HEK293 (cell line): Measurements from ENCODE around the gene BBX.

Experiments used
- CTCF ChIA-PET: fragments of 350-600 bp; formaldehyde crosslinking; extraction: SDS; loops from one replicate; lab custom pipeline; 2021; ENCODE audit warnings: antibody characterized with exemption; lab: Yijun Ruan, JAX
- POLR2A ChIA-PET: fragments of 300-600 bp; formaldehyde crosslinking; extraction: SDS; loops from one replicate; lab custom pipeline; 2020; ENCODE audit warnings: antibody characterized with exemption, inconsistent platforms; lab: Yijun Ruan, JAX
- H3K27ac ChIP-seq: fragments of 200-500 bp; sonication (Bioruptor generic); 2 replicates; pipeline ENCODE4 v1.5.1; 2014; ENCODE audit warnings: low read depth, low read length, control low read depth, inconsistent platforms; ENCODE audit errors: extremely low read depth
- H3K36me3 ChIP-seq, 2 experiments: fragments of 200-500 bp in 1 of 2; sonication (Bioruptor generic) in 1 of 2; 1 replicate in 1 of 2; 2 replicates in 1 of 2; pipeline ENCODE4 v1.5.1; 2014 to 2017; ENCODE audit warnings: inconsistent platforms in 2 of 2, low read length in 2 of 2; ENCODE audit not compliant: control insufficient read depth in 2 of 2, insufficient read depth in 1 of 2
- H3K4me1 ChIP-seq: fragments of 200-500 bp; sonication (Bioruptor generic); 2 replicates; pipeline ENCODE4 v1.5.1; 2014; ENCODE audit warnings: mild to moderate bottlenecking, low read length, inconsistent platforms; ENCODE audit not compliant: control insufficient read depth, insufficient read depth
- H3K4me3 ChIP-seq: 2 replicates; pipeline ENCODE4 v1.5.1; 2011; ENCODE audit warnings: low read depth, mild to moderate bottlenecking, control low read depth, low read length, moderate library complexity
- H3K9me3 ChIP-seq: fragments of 200-500 bp; sonication (Bioruptor generic); 2 replicates; pipeline ENCODE4 v1.5.1; 2014; ENCODE audit warnings: low read depth, low read length, inconsistent platforms; ENCODE audit not compliant: control insufficient read depth, insufficient read depth
- GLIS1 ChIP-seq: fragments of 450-650 bp; formaldehyde crosslinking; IDR thresholded peaks from 2 replicates; pipeline ENCODE4 v1.5.1; 2016; ENCODE audit warnings: missing biosample characterization, missing genetic modification characterization
- IKZF3 ChIP-seq: fragments of 450-650 bp; IDR thresholded peaks from 2 replicates; pipeline ENCODE4 v1.5.0; 2018; ENCODE audit warnings: missing biosample characterization, mild to moderate bottlenecking, missing genetic modification characterization, moderate library complexity
- RBAK ChIP-seq: fragments of 450-650 bp; formaldehyde crosslinking; IDR thresholded peaks from 2 replicates; pipeline ENCODE4 v1.5.1; 2016; ENCODE audit warnings: missing biosample characterization, missing genetic modification characterization
- REPIN1 ChIP-seq: fragments of 450-650 bp; formaldehyde crosslinking; IDR thresholded peaks from 2 replicates; pipeline ENCODE4 v1.5.1; 2017; ENCODE audit warnings: missing biosample characterization, missing genetic modification characterization, low read depth
- SCRT2 ChIP-seq: fragments of 450-650 bp; formaldehyde crosslinking; IDR thresholded peaks from 2 replicates; pipeline ENCODE4 v1.5.1; 2016; ENCODE audit warnings: missing biosample characterization, missing genetic modification characterization
- ZBTB21 ChIP-seq: fragments of 450-650 bp; formaldehyde crosslinking; IDR thresholded peaks from 2 replicates; pipeline ENCODE4 v1.5.1; 2017; ENCODE audit warnings: missing biosample characterization, missing genetic modification characterization
- ZNF121 ChIP-seq: fragments of 450-650 bp; formaldehyde crosslinking; IDR thresholded peaks from 2 replicates; pipeline ENCODE4 v1.5.1; 2016; ENCODE audit warnings: missing biosample characterization, missing genetic modification characterization
- ZNF132 ChIP-seq: fragments of 450-650 bp; formaldehyde crosslinking; IDR thresholded peaks from 2 replicates; pipeline ENCODE4 v1.5.1; 2017; ENCODE audit warnings: missing biosample characterization, missing genetic modification characterization, borderline replicate concordance
- ZNF202 ChIP-seq: fragments of 450-650 bp; formaldehyde crosslinking; IDR thresholded peaks from 2 replicates; pipeline ENCODE4 v1.5.1; 2016; ENCODE audit warnings: missing biosample characterization, missing genetic modification characterization, borderline replicate concordance
- ZNF248 ChIP-seq: fragments of 450-650 bp; formaldehyde crosslinking; IDR thresholded peaks from 2 replicates; pipeline ENCODE4 v1.5.1; 2017; ENCODE audit warnings: missing biosample characterization, missing genetic modification characterization
- ZNF266 ChIP-seq: fragments of 450-650 bp; formaldehyde crosslinking; IDR thresholded peaks from 2 replicates; pipeline ENCODE4 v1.5.1; 2016; ENCODE audit warnings: missing biosample characterization, missing genetic modification characterization, low read depth
- ZNF274 ChIP-seq, 2 experiments: fragments of 200-500 bp in 1 of 2; fragments of 450-650 bp in 1 of 2; sonication (Bioruptor generic) in 1 of 2; formaldehyde crosslinking in 1 of 2; IDR thresholded peaks; 2 replicates each; pipeline versions ENCODE4 v1.5.1 to v1.6.1; 2014 to 2016; ENCODE audit warnings: borderline replicate concordance in 1 of 2, inconsistent platforms in 1 of 2, low read length in 1 of 2, missing biosample characterization in 1 of 2, missing genetic modification characterization in 1 of 2
- ZNF292 ChIP-seq: fragments of 450-650 bp; formaldehyde crosslinking; IDR thresholded peaks from 2 replicates; pipeline ENCODE4 v1.5.1; 2016; ENCODE audit warnings: low read depth, missing biosample characterization, missing genetic modification characterization, borderline replicate concordance
- ZNF311 ChIP-seq: fragments of 450-650 bp; formaldehyde crosslinking; IDR thresholded peaks from 2 replicates; pipeline ENCODE4 v1.5.1; 2017; ENCODE audit warnings: missing biosample characterization, missing genetic modification characterization, borderline replicate concordance
- ZNF426 ChIP-seq: fragments of 450-650 bp; formaldehyde crosslinking; IDR thresholded peaks from 2 replicates; pipeline ENCODE4 v1.5.1; 2017; ENCODE audit warnings: missing biosample characterization, missing genetic modification characterization, mild to moderate bottlenecking, inconsistent platforms, moderate library complexity
- ZNF433 ChIP-seq: fragments of 450-650 bp; formaldehyde crosslinking; IDR thresholded peaks from 2 replicates; pipeline ENCODE4 v1.5.1; 2016; ENCODE audit warnings: missing biosample characterization, missing genetic modification characterization, low read depth
- ZNF549 ChIP-seq: fragments of 450-650 bp; IDR thresholded peaks from 2 replicates; pipeline ENCODE4 v1.5.1; 2018; ENCODE audit warnings: missing biosample characterization, missing genetic modification characterization, mild to moderate bottlenecking, inconsistent platforms, moderate library complexity
- ZNF555 ChIP-seq: fragments of 450-650 bp; formaldehyde crosslinking; conservative IDR thresholded peaks from 2 replicates; pipeline ENCODE4 v1.5.1; 2017; ENCODE audit warnings: missing biosample characterization, mild to moderate bottlenecking, missing genetic modification characterization, inconsistent platforms
- ZNF561 ChIP-seq: fragments of 450-650 bp; IDR thresholded peaks from 2 replicates; pipeline ENCODE4 v1.5.1; 2018; ENCODE audit warnings: missing biosample characterization, missing genetic modification characterization, borderline replicate concordance
- ZNF654 ChIP-seq: fragments of 450-650 bp; formaldehyde crosslinking; IDR thresholded peaks from 2 replicates; pipeline ENCODE4 v1.5.1; 2016; ENCODE audit warnings: low read depth, missing biosample characterization, missing genetic modification characterization
- ZNF660 ChIP-seq: fragments of 450-650 bp; IDR thresholded peaks from 2 replicates; pipeline ENCODE4 v1.5.1; 2018; ENCODE audit warnings: missing biosample characterization, mild to moderate bottlenecking, missing genetic modification characterization
- TF ChIP-seq, protein P1 (sequence below): fragments of 450-650 bp; formaldehyde crosslinking; IDR thresholded peaks from 2 replicates; pipeline ENCODE4 v1.5.1; 2017; ENCODE audit warnings: missing biosample characterization, missing genetic modification characterization
- TF ChIP-seq, protein P2 (sequence below): fragments of 450-650 bp; formaldehyde crosslinking; IDR thresholded peaks from 2 replicates; pipeline ENCODE4 v1.5.1; 2016; ENCODE audit warnings: missing biosample characterization, missing genetic modification characterization
- TF ChIP-seq, protein P3 (sequence below): fragments of 450-650 bp; formaldehyde crosslinking; IDR thresholded peaks from 2 replicates; pipeline ENCODE4 v1.5.1; 2016; ENCODE audit warnings: missing biosample characterization, missing genetic modification characterization
- TF ChIP-seq, protein P4 (sequence below): IDR thresholded peaks from 2 replicates; pipeline ENCODE4 v1.6.1; 2011; ENCODE audit warnings: mild to moderate bottlenecking, low read depth, low read length, borderline replicate concordance
- TF ChIP-seq, protein P5 (sequence below): fragments of 450-650 bp; formaldehyde crosslinking; IDR thresholded peaks from 2 replicates; pipeline ENCODE4; 2016; ENCODE audit warnings: missing biosample characterization, missing genetic modification characterization

BBX gene

DNA sequence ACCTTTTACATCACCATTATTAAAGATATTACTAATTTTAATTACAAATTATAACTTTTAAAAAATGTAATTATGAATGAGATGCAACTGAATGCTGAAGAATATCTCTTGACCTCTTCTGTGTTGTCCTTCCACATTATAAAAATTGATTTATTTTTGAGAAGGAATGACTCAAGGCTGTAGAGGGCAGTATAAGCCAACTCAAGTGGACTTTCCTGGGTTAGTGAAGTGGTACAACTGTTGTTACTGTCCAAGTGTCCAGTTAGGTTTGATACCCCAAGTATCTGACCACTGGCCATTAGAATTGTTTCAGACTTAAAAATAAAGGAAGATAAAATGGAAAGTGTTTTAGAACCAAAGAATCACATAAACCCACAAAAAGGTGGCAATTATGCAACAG is 51.9 kb downstream of the BBX start:
- no peaks in the 10 kb centered on the region for H3K4me1 ChIP-seq
- POLR2A ChIA-PET = no interaction called here
- TF ChIP-seq ZNF426 (tag by site-specific recombination) (no peak), ZNF660 (tag by site-specific recombination) (0 out of 2 replicates have a peak, but pooled peaks have one; percentile 21), IKZF3 (tag by site-specific recombination) (no peak), SCRT2 (tag by site-specific recombination) (peak; percentile 28; the same call in 1 of the 2 replicates), ZNF121 (tag by site-specific recombination) (no peak), ZNF654 (peak; percentile 58)
- TF ChIP-seq, protein P1, sequence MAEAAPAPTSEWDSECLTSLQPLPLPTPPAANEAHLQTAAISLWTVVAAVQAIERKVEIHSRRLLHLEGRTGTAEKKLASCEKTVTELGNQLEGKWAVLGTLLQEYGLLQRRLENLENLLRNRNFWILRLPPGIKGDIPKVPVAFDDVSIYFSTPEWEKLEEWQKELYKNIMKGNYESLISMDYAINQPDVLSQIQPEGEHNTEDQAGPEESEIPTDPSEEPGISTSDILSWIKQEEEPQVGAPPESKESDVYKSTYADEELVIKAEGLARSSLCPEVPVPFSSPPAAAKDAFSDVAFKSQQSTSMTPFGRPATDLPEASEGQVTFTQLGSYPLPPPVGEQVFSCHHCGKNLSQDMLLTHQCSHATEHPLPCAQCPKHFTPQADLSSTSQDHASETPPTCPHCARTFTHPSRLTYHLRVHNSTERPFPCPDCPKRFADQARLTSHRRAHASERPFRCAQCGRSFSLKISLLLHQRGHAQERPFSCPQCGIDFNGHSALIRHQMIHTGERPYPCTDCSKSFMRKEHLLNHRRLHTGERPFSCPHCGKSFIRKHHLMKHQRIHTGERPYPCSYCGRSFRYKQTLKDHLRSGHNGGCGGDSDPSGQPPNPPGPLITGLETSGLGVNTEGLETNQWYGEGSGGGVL (tag by site-specific recombination) = no peak
- TF ChIP-seq, protein P2, sequence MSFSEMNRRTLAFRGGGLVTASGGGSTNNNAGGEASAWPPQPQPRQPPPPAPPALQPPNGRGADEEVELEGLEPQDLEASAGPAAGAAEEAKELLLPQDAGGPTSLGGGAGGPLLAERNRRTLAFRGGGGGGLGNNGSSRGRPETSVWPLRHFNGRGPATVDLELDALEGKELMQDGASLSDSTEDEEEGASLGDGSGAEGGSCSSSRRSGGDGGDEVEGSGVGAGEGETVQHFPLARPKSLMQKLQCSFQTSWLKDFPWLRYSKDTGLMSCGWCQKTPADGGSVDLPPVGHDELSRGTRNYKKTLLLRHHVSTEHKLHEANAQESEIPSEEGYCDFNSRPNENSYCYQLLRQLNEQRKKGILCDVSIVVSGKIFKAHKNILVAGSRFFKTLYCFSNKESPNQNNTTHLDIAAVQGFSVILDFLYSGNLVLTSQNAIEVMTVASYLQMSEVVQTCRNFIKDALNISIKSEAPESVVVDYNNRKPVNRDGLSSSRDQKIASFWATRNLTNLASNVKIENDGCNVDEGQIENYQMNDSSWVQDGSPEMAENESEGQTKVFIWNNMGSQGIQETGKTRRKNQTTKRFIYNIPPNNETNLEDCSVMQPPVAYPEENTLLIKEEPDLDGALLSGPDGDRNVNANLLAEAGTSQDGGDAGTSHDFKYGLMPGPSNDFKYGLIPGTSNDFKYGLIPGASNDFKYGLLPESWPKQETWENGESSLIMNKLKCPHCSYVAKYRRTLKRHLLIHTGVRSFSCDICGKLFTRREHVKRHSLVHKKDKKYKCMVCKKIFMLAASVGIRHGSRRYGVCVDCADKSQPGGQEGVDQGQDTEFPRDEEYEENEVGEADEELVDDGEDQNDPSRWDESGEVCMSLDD (tag by site-specific recombination) = no peak
- TF ChIP-seq, protein P3, sequence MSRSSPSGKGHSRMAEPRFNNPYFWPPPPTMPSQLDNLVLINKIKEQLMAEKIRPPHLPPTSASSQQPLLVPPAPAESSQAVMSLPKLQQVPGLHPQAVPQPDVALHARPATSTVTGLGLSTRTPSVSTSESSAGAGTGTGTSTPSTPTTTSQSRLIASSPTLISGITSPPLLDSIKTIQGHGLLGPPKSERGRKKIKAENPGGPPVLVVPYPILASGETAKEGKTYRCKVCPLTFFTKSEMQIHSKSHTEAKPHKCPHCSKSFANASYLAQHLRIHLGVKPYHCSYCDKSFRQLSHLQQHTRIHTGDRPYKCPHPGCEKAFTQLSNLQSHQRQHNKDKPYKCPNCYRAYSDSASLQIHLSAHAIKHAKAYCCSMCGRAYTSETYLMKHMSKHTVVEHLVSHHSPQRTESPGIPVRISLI = no peak

DNA sequence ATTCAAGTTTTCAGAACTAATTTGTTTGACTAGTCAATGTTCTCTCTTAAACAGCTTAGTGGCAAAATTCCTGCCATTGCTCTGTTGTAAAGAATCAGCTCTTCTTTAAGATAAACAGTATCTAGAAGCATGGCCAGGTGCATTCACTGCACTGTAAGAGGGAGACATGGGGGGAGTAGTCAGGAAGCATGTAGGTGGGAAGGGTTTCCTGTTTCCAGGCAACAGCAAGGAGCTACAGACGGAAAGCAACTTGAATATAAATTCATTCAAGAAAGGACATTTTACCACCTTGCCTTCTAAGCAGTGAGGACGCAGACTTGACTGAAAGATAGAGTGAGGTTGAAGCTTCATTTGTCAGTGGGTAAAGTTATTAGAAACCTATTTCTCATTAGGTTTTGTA is 55.3 kb downstream of the BBX start:
- Histone ChIP-seq H3K4me1 (no peaks in the 10 kb centered on the region), H3K9me3 (no peaks in the 10 kb centered on the region), H3K27ac (no peak overlapping the region), H3K4me3 (no peak overlapping the region), H3K36me3 (no peaks in the 10 kb centered on the region)
- ChIA-PET CTCF (interaction anchor here (0.6 to 1.5 kb wide), 3 partner anchors 16 to 163 kb away, joined by 3 to 4 read pairs (median 3); no protein-coding TSS in a partner anchor), POLR2A (interaction anchor here (0.5 kb wide), 1 partner anchor 165 kb away, joined by 3 read pairs; no protein-coding TSS in a partner anchor)
- TF ChIP-seq ZBTB21 (tag by site-specific recombination) = no peak
- TF ChIP-seq ZNF433 (tag by site-specific recombination) = no peak
- TF ChIP-seq, protein P4, sequence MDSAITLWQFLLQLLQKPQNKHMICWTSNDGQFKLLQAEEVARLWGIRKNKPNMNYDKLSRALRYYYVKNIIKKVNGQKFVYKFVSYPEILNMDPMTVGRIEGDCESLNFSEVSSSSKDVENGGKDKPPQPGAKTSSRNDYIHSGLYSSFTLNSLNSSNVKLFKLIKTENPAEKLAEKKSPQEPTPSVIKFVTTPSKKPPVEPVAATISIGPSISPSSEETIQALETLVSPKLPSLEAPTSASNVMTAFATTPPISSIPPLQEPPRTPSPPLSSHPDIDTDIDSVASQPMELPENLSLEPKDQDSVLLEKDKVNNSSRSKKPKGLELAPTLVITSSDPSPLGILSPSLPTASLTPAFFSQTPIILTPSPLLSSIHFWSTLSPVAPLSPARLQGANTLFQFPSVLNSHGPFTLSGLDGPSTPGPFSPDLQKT = no peak
- TF ChIP-seq ZNF292 (tag by site-specific recombination) = no peak
- no peak for TF ChIP-seq ZNF561 (tag by site-specific recombination)
- no peak for TF ChIP-seq ZNF132 (tag by site-specific recombination)
- TF ChIP-seq, protein P5, sequence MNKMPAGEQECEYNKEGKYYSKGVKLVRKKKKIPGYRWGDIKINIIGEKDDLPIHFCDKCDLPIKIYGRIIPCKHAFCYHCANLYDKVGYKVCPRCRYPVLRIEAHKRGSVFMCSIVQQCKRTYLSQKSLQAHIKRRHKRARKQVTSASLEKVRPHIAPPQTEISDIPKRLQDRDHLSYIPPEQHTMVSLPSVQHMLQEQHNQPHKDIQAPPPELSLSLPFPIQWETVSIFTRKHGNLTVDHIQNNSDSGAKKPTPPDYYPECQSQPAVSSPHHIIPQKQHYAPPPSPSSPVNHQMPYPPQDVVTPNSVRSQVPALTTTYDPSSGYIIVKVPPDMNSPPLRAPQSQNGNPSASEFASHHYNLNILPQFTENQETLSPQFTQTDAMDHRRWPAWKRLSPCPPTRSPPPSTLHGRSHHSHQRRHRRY (tag by site-specific recombination) = no peak
- no peak for TF ChIP-seq ZNF248 (tag by site-specific recombination)
- TF ChIP-seq ZNF274 (IDR thresholded peaks at IDR 0.05; ENCODE audit: low read length) = no peak
- no peak for TF ChIP-seq ZNF274 (tag by site-specific recombination; IDR thresholded peaks at IDR 0.05; ENCODE audit: borderline replicate concordance)
- TF ChIP-seq RBAK (tag by site-specific recombination) = no peak
- no peak for TF ChIP-seq ZNF555 (tag by site-specific recombination)
- TF ChIP-seq GLIS1 (tag by site-specific recombination) = no peak
- TF ChIP-seq ZNF311 (tag by site-specific recombination) = no peak
- TF ChIP-seq REPIN1 (tag by site-specific recombination) = no peak
- TF ChIP-seq ZNF202 (tag by site-specific recombination) = no peak
- no peak for TF ChIP-seq ZNF266 (tag by site-specific recombination)
- TF ChIP-seq IKZF3 (tag by site-specific recombination) = no peak
- TF ChIP-seq ZNF549 = no peak

More for the DNA sequence above, 51.9 kb downstream of the BBX start:
- H3K36me3 ChIP-seq = no peaks in the 10 kb centered on the region
- no peak overlapping the region for H3K4me3 ChIP-seq
- no peaks in the 10 kb centered on the region for H3K9me3 ChIP-seq
- no peak overlapping the region for H3K27ac ChIP-seq
- CTCF ChIA-PET = interaction anchor here (0.7 to 2.1 kb wide), 11 partner anchors 18 to 903 kb away, joined by 3 to 9 read pairs (median 3); no protein-coding TSS in a partner anchor
